Astrocyte (in vitro differentiated cells and primary cell): ENCODE data around the gene TAF11. TPM values are rescaled to one million over a fixed set of nuclear protein-coding genes. Genes with fewer than 3 reads are reported as not detected.
A peak's percentile ranks its signal among the peaks of the same experiment; 100 is the strongest.

Source experiments
- DNase-seq: peaks from one replicate; pipeline ENCODE4 v3.0.0-alpha.2; 2010; ENCODE audit warnings: low read depth
- FAIRE-seq: peaks from 2 replicates; lab custom pipeline; 2011; peaks lifted over from hg19 to GRCh38; lab: Jason Lieb, UNC
- H2AFZ ChIP-seq: 2 replicates; pipeline ENCODE4 v1.6.0; 2012; ENCODE audit warnings: low read depth, low read length, inconsistent platforms
- H3K27ac ChIP-seq: 2 replicates; pipeline ENCODE4 v1.5.1; 2011; ENCODE audit warnings: low read depth, low read length, inconsistent platforms
- H3K27me3 ChIP-seq: 2 replicates; pipeline ENCODE4 v1.6.0; 2011; ENCODE audit warnings: low read length, inconsistent platforms; ENCODE audit not compliant: insufficient read depth
- H3K36me3 ChIP-seq: 2 replicates; pipeline ENCODE4 v1.5.1; 2011; ENCODE audit warnings: low read length, inconsistent platforms; ENCODE audit not compliant: insufficient read depth
- H3K4me1 ChIP-seq: 2 replicates; pipeline ENCODE4 v1.5.1; 2011; ENCODE audit warnings: low read length, inconsistent platforms; ENCODE audit not compliant: insufficient read depth
- H3K4me2 ChIP-seq: 2 replicates; pipeline ENCODE4 v1.6.0; 2012; ENCODE audit warnings: low read length, inconsistent platforms
- H3K4me3 ChIP-seq: 2 replicates; pipeline ENCODE4 v1.5.1; 2011; ENCODE audit warnings: low read depth, mild to moderate bottlenecking, low read length, inconsistent platforms; ENCODE audit not compliant: insufficient read depth
- H3K79me2 ChIP-seq: 2 replicates; pipeline ENCODE4 v1.6.0; 2012; ENCODE audit warnings: mild to moderate bottlenecking, low read length, inconsistent platforms; ENCODE audit not compliant: insufficient read depth
- H3K9ac ChIP-seq: 2 replicates; pipeline ENCODE4 v1.6.0; 2012; ENCODE audit warnings: mild to moderate bottlenecking, low read length, inconsistent platforms
- H3K9me3 ChIP-seq: 2 replicates; pipeline ENCODE4 v1.5.1; 2012; ENCODE audit warnings: low read depth, mild to moderate bottlenecking, low read length, inconsistent platforms; ENCODE audit not compliant: insufficient read depth
- H4K20me1 ChIP-seq: 2 replicates; pipeline ENCODE4 v1.6.0; 2012; ENCODE audit warnings: low read length, inconsistent platforms; ENCODE audit not compliant: insufficient read depth
- H3K27ac Mint-ChIP-seq: one replicate; pipeline ENCODE4 v1.8.0; 2021; ENCODE audit warnings: mild to moderate bottlenecking, mixed read lengths; ENCODE audit not compliant: unreplicated experiment
- H3K27me3 Mint-ChIP-seq: one replicate; pipeline ENCODE4 v1.8.0; 2021; ENCODE audit warnings: low read depth, mixed read lengths; ENCODE audit not compliant: unreplicated experiment
- H3K36me3 Mint-ChIP-seq: one replicate; pipeline ENCODE4 v1.8.0; 2021; ENCODE audit warnings: low read depth, mixed read lengths; ENCODE audit not compliant: unreplicated experiment
- H3K4me1 Mint-ChIP-seq: one replicate; pipeline ENCODE4 v1.8.0; 2021; ENCODE audit warnings: low read depth, mixed read lengths; ENCODE audit not compliant: unreplicated experiment
- H3K4me3 Mint-ChIP-seq: one replicate; pipeline ENCODE4 v1.8.0; 2021; ENCODE audit warnings: mild to moderate bottlenecking, moderate library complexity, mixed read lengths; ENCODE audit not compliant: unreplicated experiment
- H3K9me3 Mint-ChIP-seq: one replicate; pipeline ENCODE4 v1.8.0; 2021; ENCODE audit warnings: mild to moderate bottlenecking, mixed read lengths; ENCODE audit not compliant: unreplicated experiment
- CTCF ChIP-seq: IDR thresholded peaks from 2 replicates; pipeline ENCODE4 v1.5.1; 2011; ENCODE audit warnings: low read depth, mild to moderate bottlenecking, inconsistent platforms, low read length, moderate library complexity; ENCODE audit not compliant: insufficient read depth
- EZH2 ChIP-seq: IDR thresholded peaks from 2 replicates; pipeline ENCODE4 v1.6.1; 2012; ENCODE audit warnings: mild to moderate bottlenecking, low read length, inconsistent platforms; ENCODE audit not compliant: insufficient read depth
- total RNA-seq: library from RNA; stranded (reverse); gene quantifications from 2 replicates; pipeline ENCODE4 v1.2.1, GENCODE V29; 2021

TAF11 gene
- total RNA-seq, 1 donor from 2014 or later, result 32.6 TPM

GRCh38 chr6:34922177-34922663 lies 34.4 kb upstream of the TAF11 start:
- H3K4me3 Mint-ChIP-seq, result no peak overlapping the region
- Histone ChIP-seq H3K4me2 (no peak overlapping the region), H3K27ac (no peak overlapping the region), H3K9me3 (no peaks in the 10 kb centered on the region), H3K36me3 (no peaks in the 10 kb centered on the region), H3K79me2 (no peaks in the 10 kb centered on the region), H3K9ac (no peak overlapping the region), H4K20me1 (peaks cover 83% of the 10 kb centered on the region), H3K27me3 (no peaks in the 10 kb centered on the region), H2AFZ (no peak overlapping the region), H3K4me1 (peaks cover 20% of the 10 kb centered on the region), H3K4me3 (no peak overlapping the region)
- FAIRE-seq (no peak), DNase-seq (peak; percentile 65)
- TF ChIP-seq CTCF (no peak), EZH2 (no peak)
- H3K9me3 Mint-ChIP-seq, result no peaks in the 10 kb centered on the region
- H3K4me1 Mint-ChIP-seq, result peaks cover 12% of the 10 kb centered on the region
- peaks cover 5% of the 10 kb centered on the region for H3K36me3 Mint-ChIP-seq
- no peak overlapping the region for H3K27ac Mint-ChIP-seq
- H3K27me3 Mint-ChIP-seq, result no peaks in the 10 kb centered on the region

- Histone ChIP-seq H3K9ac (no peak overlapping the region), H3K27ac (no peak overlapping the region), H3K4me3 (no peak overlapping the region), H4K20me1 (peaks cover 82% of the 10 kb centered on the region), H3K36me3 (no peaks in the 10 kb centered on the region), H3K79me2 (peaks cover under 1% of the 10 kb centered on the region), H3K4me1 (peaks cover 10% of the 10 kb centered on the region), H3K4me2 (no peak overlapping the region), H3K9me3 (no peaks in the 10 kb centered on the region), H2AFZ (no peak overlapping the region), H3K27me3 (no peaks in the 10 kb centered on the region)
- FAIRE-seq, result no peak
- DNase-seq, result no peak
- TF ChIP-seq EZH2 (no peak), CTCF (no peak)
- Mint-ChIP-seq H3K27ac (no peak overlapping the region), H3K27me3 (no peaks in the 10 kb centered on the region), H3K9me3 (no peaks in the 10 kb centered on the region), H3K4me1 (peaks cover 7% of the 10 kb centered on the region), H3K4me3 (no peak overlapping the region), H3K36me3 (peaks cover 5% of the 10 kb centered on the region)
These were observed 32.3 kb upstream of the TAF11 start for GRCh38 chr6:34920097-34920496.

GRCh38 chr6:34919651-34920050 lies 31.8 kb upstream of the TAF11 start:
- FAIRE-seq, result no peak
- H3K27ac Mint-ChIP-seq, result no peak overlapping the region
- no peak overlapping the region for H3K27ac ChIP-seq
- no peaks in the 10 kb centered on the region for H3K36me3 ChIP-seq
- no peak for TF ChIP-seq CTCF
- TF ChIP-seq EZH2, result no peak
- H3K27me3 ChIP-seq, result no peaks in the 10 kb centered on the region
- DNase-seq, result peak; percentile 16
- H3K79me2 ChIP-seq, result peaks cover 5% of the 10 kb centered on the region
- H3K4me2 ChIP-seq, result no peak overlapping the region
- H3K9me3 ChIP-seq, result no peaks in the 10 kb centered on the region
- H3K4me1 ChIP-seq, result peaks cover 10% of the 10 kb centered on the region
- no peak overlapping the region for H3K9ac ChIP-seq
- no peak overlapping the region for H2AFZ ChIP-seq
- H3K9me3 Mint-ChIP-seq, result no peaks in the 10 kb centered on the region
- peaks cover 5% of the 10 kb centered on the region for H3K36me3 Mint-ChIP-seq
- no peaks in the 10 kb centered on the region for H3K27me3 Mint-ChIP-seq
- peaks cover 83% of the 10 kb centered on the region for H4K20me1 ChIP-seq
- H3K4me3 ChIP-seq, result no peak overlapping the region
- H3K4me1 Mint-ChIP-seq, result peaks cover 6% of the 10 kb centered on the region
- H3K4me3 Mint-ChIP-seq, result no peak overlapping the region
